HEK293T (cell line): ENCODE measurements around the gene SLC7A6OS.

Experiments
- CTCF ChIA-PET: fragments of 350-600 bp; formaldehyde crosslinking; extraction: SDS; loops from one replicate; lab custom pipeline; 2021; ENCODE audit warnings: antibody characterized with exemption, inconsistent platforms; lab: Yijun Ruan, JAX
- POLR2A ChIA-PET: fragments of 350-600 bp; formaldehyde crosslinking; extraction: SDS; loops from one replicate; lab custom pipeline; 2020; ENCODE audit warnings: antibody characterized with exemption, inconsistent platforms; lab: Yijun Ruan, JAX
- DNase-seq: peaks from one replicate; pipeline ENCODE4 v3.0.0; 2012; ENCODE audit warnings: mixed read lengths; ENCODE audit errors: extremely low spot score
- ARNT ChIP-seq: fragments of 450-650 bp; IDR thresholded peaks from 2 replicates; pipeline ENCODE4 v1.6.1; 2017; ENCODE audit warnings: mild to moderate bottlenecking
- BHLHE40 ChIP-seq: fragments of 450-650 bp; IDR thresholded peaks from 2 replicates; pipeline ENCODE4 v1.6.1; 2016; ENCODE audit warnings: mild to moderate bottlenecking, moderate library complexity, borderline replicate concordance
- CTBP1 ChIP-seq: fragments of 450-650 bp; IDR thresholded peaks from 2 replicates; pipeline ENCODE4 v1.6.1; 2016; ENCODE audit warnings: borderline replicate concordance
- ELF4 ChIP-seq: fragments of 450-650 bp; IDR thresholded peaks from 2 replicates; pipeline ENCODE4 v1.6.1; 2017; ENCODE audit warnings: antibody characterized with exemption
- FOXA1 ChIP-seq: fragments of 450-650 bp; IDR thresholded peaks from 2 replicates; pipeline ENCODE4 v1.6.1; 2016; ENCODE audit warnings: mild to moderate bottlenecking
- FOXK2 ChIP-seq: fragments of 450-650 bp; IDR thresholded peaks from 2 replicates; pipeline ENCODE4 v1.6.1; 2016; ENCODE audit warnings: mild to moderate bottlenecking
- FOXM1 ChIP-seq: fragments of 450-650 bp; IDR thresholded peaks from 2 replicates; pipeline ENCODE4 v1.6.1; 2017; ENCODE audit warnings: mild to moderate bottlenecking, borderline replicate concordance
- HDGF ChIP-seq: fragments of 450-650 bp; IDR thresholded peaks from 2 replicates; pipeline ENCODE4 v1.6.1; 2017; ENCODE audit warnings: antibody characterized with exemption, borderline replicate concordance
- L3MBTL2 ChIP-seq: fragments of 450-650 bp; conservative IDR thresholded peaks from 2 replicates; pipeline ENCODE4 v1.6.1; 2016; ENCODE audit warnings: mild to moderate bottlenecking
- LEF1 ChIP-seq: fragments of 450-650 bp; IDR thresholded peaks from 2 replicates; pipeline ENCODE4 v1.6.1; 2017; ENCODE audit warnings: mild to moderate bottlenecking, borderline replicate concordance
- NFRKB ChIP-seq: fragments of 450-650 bp; IDR thresholded peaks from 2 replicates; pipeline ENCODE4 v1.6.1; 2016; ENCODE audit warnings: mild to moderate bottlenecking, moderate library complexity
- SP1 ChIP-seq: fragments of 450-650 bp; IDR thresholded peaks from 2 replicates; pipeline ENCODE4 v1.6.1; 2017
- SUZ12 ChIP-seq: fragments of 450-650 bp; IDR thresholded peaks from 2 replicates; pipeline ENCODE4 v1.6.1; 2016; ENCODE audit warnings: mild to moderate bottlenecking
- TARDBP ChIP-seq: fragments of 450-650 bp; IDR thresholded peaks from 2 replicates; pipeline ENCODE4 v1.6.1; 2016
- ZNF384 ChIP-seq: fragments of 450-650 bp; IDR thresholded peaks from 2 replicates; pipeline ENCODE4 v1.6.1; 2016
- TF ChIP-seq, protein P1 (sequence below): fragments of 450-650 bp; IDR thresholded peaks from 2 replicates; pipeline ENCODE4 v1.6.1; 2016

The SLC7A6OS gene

DNA sequence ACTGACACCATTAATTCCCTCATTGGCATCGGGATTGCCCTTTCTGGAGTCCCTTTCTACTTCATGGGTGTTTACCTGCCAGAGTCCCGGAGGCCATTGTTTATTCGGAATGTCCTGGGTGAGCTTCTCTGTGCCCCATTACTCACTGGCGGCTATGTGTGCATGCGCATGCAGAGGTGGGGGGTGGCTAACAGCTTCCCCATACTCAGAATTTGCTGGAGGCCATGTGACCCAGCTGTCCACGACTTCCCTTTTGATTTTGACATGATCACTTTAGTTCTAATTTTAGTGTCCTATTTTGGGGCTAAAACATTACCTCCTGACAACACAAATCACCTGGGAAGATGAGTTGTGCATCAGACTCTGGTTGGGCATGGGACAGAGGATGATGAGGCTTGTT, 14.1 kb downstream of the SLC7A6OS start:
- no peak for TF ChIP-seq LEF1
- TF ChIP-seq SP1, result no peak
- no peak for TF ChIP-seq ELF4
- TF ChIP-seq HDGF, result no peak
- no peak for TF ChIP-seq BHLHE40
- TF ChIP-seq ARNT, result no peak
- TF ChIP-seq, protein P1, sequence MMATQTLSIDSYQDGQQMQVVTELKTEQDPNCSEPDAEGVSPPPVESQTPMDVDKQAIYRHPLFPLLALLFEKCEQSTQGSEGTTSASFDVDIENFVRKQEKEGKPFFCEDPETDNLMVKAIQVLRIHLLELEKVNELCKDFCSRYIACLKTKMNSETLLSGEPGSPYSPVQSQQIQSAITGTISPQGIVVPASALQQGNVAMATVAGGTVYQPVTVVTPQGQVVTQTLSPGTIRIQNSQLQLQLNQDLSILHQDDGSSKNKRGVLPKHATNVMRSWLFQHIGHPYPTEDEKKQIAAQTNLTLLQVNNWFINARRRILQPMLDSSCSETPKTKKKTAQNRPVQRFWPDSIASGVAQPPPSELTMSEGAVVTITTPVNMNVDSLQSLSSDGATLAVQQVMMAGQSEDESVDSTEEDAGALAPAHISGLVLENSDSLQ, result no peak
- TF ChIP-seq FOXM1, result no peak
- TF ChIP-seq SUZ12, result no peak
- no peak for TF ChIP-seq NFRKB
- TF ChIP-seq TARDBP, result no peak
- no peak for TF ChIP-seq FOXK2
- no peak for TF ChIP-seq FOXA1
- no peak for TF ChIP-seq ZNF384
- no peak for TF ChIP-seq L3MBTL2
- ChIA-PET CTCF (interaction anchor here (0.6 to 1.0 kb wide), 2 partner anchors 21 to 32 kb away, joined by 3 read pairs; partner anchors contain the start of gene SLC7A6), POLR2A (no interaction called here)
- no peak for DNase-seq

DNA sequence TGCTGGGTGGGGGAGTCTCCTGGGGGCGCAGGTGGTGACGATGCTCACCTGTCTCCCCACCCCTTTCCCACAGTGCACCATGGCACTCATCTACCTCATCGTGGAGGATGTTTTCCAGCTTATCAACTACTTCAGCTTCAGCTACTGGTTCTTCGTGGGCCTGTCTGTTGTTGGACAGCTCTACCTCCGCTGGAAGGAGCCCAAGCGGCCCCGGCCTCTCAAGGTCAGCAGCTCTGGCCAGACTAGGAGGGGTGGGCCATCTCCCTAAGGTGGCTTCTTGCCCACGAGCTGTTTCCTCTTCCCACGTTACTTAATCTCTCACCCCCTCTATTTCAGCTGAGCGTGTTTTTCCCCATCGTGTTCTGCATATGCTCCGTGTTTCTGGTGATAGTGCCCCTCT, 14.5 kb downstream of the SLC7A6OS start:
- CTCF ChIA-PET, result interaction anchor here (0.6 kb wide), 1 partner anchor 21 kb away, joined by 3 read pairs; no protein-coding TSS in a partner anchor
- POLR2A ChIA-PET, result no interaction called here
- TF ChIP-seq L3MBTL2, result no peak
- no peak for TF ChIP-seq FOXA1
- TF ChIP-seq ARNT, result no peak
- TF ChIP-seq BHLHE40, result no peak
- TF ChIP-seq CTBP1, result no peak
- no peak for DNase-seq

DNA sequence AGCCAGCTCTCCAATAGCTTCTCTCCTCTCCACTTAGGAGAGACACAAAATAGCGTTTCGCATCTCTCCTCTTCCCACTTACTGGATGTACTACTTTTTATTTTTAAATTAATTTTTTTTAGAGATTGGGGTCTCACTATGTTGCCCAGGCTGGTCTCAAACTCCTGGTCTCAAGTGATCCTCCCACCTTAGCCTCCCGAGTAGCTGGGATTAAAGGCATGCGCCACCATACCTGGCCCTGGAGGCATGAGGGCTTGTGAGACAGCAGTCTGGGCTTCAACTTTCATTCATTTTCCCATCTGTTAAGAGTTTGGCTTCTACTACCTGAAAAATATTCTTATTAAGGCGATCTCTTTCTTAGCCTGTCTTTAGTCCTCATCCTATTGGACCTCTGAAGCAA, 18.3 kb downstream of the SLC7A6OS start:
- ChIA-PET POLR2A (interaction anchor here (1.7 kb wide), 1 partner anchor 19 kb away, joined by 5 read pairs; the partner anchor contains the start of genes PRMT7 and SLC7A6OS), CTCF (no interaction called here)
- no peak for DNase-seq
- TF ChIP-seq SUZ12 (no peak), L3MBTL2 (no peak), TARDBP (no peak), FOXA1 (no peak), NFRKB (no peak), HDGF (no peak), BHLHE40 (no peak), ZNF384 (no peak), ELF4 (no peak), SP1 (no peak), LEF1 (no peak), FOXK2 (no peak), FOXM1 (no peak), ARNT (no peak), CTBP1 (no peak)
- TF ChIP-seq, protein P1, result no peak

DNA sequence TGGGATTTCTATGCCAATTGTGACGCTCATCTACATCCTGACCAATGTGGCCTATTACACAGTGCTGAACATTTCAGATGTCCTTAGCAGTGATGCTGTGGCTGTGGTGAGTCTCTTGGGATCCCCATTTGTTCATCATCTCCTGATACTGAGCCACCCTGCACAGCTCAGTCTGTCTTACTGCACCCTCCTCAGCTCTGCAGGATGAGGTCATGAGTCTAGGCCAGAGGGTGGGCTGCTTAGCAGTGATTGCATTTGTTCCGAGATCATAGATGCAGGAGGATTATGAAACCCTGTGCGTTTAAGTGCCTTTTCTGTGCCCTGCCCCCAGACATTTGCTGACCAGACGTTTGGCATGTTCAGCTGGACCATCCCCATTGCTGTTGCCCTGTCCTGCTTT, 19.5 kb downstream of the SLC7A6OS start:
- POLR2A ChIA-PET, result interaction anchor here (1.7 kb wide), 1 partner anchor 20 kb away, joined by 5 read pairs; the partner anchor contains the start of genes PRMT7 and SLC7A6OS
- no peak for TF ChIP-seq BHLHE40
- no peak for TF ChIP-seq FOXA1
- TF ChIP-seq FOXK2, result no peak
- TF ChIP-seq SUZ12, result no peak
- TF ChIP-seq TARDBP, result no peak
- TF ChIP-seq LEF1, result no peak
- no peak for TF ChIP-seq CTBP1
- TF ChIP-seq FOXM1, result no peak
- no peak for TF ChIP-seq NFRKB
- TF ChIP-seq, protein P1, result no peak
- no peak for TF ChIP-seq HDGF
- no peak for TF ChIP-seq ELF4
- no peak for TF ChIP-seq SP1
- no peak for TF ChIP-seq L3MBTL2
- CTCF ChIA-PET, result no interaction called here
- no peak for DNase-seq

DNA sequence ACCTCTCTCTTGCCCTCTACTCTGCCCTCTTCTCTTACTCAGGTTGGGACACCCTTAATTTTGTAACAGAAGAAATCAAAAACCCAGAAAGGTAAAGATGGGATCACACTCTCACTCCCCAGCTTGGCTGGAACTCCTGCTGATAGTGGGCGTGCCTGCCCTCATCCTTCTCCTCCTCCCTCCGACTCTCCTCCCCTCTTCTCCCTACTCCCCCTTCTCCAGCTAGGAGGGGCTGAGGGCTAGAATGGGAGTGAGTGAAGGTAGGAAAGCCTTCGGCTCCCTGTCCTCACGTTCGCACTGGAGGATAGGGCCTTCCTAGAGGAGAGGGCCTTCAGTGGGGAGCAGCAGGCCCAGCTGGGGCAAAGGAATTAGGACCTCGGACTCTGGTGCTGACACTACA, 20.3 kb downstream of the SLC7A6OS start:
- TF ChIP-seq FOXM1 (no peak), FOXA1 (no peak), L3MBTL2 (no peak), ELF4 (no peak), ARNT (no peak), SUZ12 (no peak), NFRKB (no peak), FOXK2 (no peak), BHLHE40 (no peak), TARDBP (no peak), CTBP1 (no peak), LEF1 (no peak), ZNF384 (no peak), HDGF (no peak), SP1 (no peak)
- TF ChIP-seq, protein P1, result no peak
- CTCF ChIA-PET, result no interaction called here
- DNase-seq, result no peak
- POLR2A ChIA-PET, result no interaction called here
